T-helper 1 cell treated with Interleukin-12 subunit alpha and Interleukin-12 subunit beta and Interleukin-4 antibody, amounts not matched to agents 30 ng/mL and 1 ng/mL, for 36 hours (primary cell): Measurements from ENCODE around the gene INSR. TPM values are rescaled to one million over a fixed set of nuclear protein-coding genes. Genes with fewer than 3 reads are reported as not detected.
"Not testable (repeated sequence)": the region's sequence is repeated elsewhere in the genome, so short reads cannot be mapped to it uniquely, and the experiment has no call there.

Source experiments
- intact Hi-C: fragments of 100-400 bp; cut with micrococcal nuclease; formaldehyde crosslinking; loops from one replicate; pipeline ENCODE4 v1.15.1; 2024
- total RNA-seq: library from RNA; stranded (reverse); gene quantifications from 2 replicates; pipeline ENCODE4 v1.2.3, GENCODE V29; 2022

The INSR gene
- total RNA-seq, 1 donor from 2014 or later = 0.81 TPM

DNA sequence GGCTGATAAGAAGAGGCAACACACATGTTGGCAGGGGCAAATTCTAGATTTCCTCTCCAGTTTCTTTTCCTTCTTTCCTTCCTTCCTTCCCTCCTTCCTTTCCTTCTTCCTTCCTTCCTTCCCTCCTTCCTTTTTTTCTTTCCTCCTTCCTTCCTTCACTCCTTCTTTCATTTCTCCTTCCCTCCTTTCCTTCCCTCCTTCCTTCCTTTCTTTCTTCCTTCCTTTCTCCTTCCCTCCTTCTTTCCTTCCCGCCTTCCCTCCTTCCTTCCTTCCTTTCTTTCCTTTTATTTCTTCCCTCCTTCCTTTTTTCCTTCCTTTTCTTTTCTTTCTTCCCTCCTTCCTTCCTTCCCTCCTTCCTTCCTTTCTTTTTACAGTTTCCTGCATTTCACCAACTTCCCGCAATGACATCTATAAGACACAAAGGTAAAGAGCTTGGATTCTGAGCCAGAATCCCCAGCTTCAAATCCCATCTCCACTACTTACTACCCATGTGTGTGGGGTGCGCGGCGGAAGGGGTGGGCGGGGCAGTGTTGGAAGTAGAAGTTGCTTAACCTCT is 35.3 kb downstream of the INSR start:
- intact Hi-C loops = no loop called here

DNA sequence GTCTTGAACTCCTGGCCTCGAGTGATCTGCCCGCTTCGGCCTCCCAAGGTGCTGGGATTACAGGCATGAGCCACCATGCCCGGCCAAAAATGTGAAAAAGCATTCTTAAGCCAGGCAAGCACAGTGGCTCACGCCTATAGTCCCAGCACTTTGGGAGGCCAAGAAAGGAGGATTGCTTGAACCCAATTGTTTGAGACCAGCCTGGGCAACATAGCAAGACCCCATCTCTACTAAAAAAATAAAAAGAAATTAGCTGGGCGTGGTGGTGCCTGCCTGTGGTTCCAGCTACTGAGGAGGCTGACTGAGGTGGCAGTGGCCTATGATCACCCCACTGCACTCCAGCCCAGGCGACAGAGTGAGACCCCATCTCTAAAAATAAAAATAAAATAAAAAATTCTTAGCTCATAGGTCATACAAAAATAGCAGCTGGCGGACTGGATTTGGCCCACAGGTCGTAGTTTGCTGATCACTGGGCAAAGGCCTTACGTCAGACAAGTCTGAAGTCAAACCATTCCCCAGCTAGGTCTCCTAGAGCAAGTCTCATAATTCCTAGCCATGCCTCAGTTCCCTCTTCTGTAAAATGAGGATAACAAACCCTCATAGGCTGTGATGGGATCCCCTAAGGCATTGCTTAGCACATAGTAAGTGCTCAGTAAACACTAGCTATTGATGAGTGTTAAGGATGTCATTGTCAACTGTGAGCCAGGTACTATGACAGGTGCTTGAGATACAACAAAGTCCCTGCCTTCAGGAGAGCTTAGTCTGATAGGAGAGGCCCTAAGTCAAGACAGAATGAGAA is 36.0 kb downstream of the INSR start:
- intact Hi-C loops = no loop called here

DNA sequence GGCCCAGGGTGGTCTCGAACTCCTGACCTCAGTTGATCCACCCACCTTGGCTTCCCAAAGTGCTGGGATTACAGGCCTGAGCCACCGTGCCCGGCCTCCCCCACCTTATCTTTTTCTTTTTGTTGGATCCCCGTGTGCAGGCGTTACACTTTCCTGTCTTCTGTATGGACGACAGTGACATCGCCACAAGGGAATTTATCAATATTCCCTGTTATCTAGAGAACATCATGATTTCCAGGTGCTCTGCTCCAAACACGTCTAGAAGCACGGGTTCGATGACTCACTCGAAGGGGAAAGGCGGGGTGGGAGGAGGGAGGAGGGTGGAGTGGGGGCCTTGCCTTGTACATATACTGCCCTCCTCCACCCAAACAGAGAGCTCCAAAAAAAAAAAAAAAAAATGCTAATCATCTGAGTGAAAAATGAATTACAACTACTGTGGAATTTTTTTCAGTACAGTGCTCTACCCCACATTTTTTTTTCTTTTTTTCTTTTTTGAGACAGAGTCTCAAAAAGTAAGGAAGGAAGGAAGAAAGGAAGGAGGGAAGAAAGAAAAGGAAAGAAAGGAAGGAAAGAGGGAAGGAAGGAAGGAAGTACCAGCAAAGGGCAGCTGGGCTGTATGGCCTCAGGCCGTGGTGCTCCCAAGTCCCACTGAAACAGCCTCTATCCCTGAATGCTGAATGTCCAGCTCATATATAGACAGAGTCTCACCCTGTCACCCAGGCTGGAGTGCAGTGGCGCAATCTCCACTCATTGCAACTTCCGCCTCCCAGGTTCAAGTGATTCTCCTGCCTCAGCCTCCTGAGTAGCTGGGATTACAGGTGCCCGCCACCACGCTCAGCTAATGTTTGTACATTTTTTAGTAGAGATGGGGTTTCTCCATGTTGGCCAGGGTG is 36.8 kb downstream of the INSR start:
- intact Hi-C loops = no loop called here

DNA sequence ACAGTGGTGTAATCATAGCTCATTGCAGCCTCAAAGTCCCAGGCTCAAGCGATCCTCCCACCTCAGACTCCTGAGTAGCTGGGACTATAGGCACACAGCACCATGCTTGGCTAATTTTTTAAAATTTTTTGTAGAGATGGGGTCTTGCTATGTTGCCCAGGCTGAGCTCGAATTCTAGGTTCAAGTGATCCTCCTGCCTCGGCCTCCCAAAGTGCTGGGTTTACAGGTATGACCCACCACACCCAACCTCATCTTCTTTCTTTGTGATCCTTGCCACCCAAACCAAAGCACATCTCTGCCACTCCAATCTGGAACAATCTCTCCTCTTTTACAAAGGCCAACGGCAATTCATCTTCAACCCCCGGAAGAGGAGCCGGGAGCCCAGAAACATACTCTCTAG is 38.6 kb downstream of the INSR start:
- intact Hi-C loops = no loop called here

DNA sequence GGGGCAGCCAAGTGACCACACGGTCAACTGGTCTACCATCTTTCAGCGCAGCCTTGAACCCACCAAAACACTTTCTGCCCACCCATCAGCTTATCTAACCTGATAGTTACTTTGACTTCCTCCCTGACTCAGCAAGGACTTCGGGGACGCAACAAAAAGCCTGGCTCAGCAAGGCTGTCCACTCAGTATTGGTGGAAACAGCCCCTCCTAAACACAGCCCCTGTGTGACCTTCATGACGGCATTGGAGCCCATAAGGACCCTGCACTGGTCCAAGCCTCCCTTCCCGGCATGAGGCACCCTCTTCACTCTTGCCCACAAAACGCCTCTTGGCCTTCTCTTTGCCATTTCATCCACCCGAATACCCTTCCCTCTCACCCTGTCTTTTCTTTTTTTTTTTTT is 39.1 kb downstream of the INSR start:
- intact Hi-C loops = no loop called here

DNA sequence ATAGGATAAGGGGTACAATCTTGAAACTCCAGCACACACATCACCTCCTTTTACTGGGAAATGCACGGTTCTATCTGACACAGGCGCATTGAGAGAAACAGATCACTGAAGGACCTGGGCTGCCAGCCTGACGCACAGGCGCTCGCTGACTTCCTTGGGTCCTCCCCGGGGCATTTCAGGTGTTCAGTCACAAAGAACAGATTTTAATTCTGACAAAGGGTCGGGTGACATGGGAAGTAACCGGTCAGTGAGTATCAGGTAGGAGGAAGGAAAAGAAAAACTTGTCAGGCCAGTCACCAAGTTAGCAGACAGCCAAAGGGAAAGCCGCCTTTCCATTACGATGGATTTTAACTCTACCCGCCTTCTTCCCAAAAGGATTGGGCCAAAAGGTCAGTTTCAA is 39.6 kb downstream of the INSR start:
- intact Hi-C loops = no loop called here

DNA sequence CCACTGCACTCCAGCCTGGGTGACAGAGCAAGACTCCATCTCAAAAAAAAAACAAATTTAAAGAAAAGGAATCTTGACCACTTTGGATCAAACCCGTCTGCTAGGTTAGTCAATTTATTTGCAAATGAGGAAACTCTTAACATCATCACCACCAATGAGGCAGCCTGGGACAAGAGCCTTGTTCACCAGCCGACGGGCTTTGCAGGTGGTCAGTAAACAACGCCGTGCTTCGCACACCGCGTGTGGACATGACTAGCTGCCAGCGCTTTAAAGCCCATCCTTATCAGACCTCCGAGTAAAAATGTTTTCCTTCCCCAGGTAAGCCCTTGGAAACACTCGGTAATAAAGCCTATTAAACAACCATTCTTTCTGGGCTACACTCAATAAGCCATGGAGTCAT is 41.9 kb downstream of the INSR start:
- intact Hi-C loops = no loop called here

DNA sequence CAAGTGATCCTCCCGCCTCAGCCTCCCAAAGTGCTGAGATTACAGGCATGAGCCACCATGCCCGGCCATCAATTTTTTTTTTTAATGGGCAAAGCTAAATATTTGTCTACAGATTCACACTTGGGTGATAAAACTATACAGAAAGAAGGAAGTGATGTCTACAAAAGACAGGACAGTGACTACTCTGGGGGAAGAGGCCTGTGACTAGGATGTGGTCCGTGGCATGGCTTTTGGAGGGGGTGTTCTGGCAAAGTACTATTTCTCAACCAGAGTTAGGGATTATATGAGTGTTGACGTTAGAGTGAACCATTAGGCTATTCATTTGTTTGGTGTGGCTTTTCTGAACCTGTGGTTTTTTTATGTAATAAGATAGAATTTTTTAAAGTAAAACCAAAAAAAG is 42.7 kb downstream of the INSR start:
- intact Hi-C loops = no loop called here

DNA sequence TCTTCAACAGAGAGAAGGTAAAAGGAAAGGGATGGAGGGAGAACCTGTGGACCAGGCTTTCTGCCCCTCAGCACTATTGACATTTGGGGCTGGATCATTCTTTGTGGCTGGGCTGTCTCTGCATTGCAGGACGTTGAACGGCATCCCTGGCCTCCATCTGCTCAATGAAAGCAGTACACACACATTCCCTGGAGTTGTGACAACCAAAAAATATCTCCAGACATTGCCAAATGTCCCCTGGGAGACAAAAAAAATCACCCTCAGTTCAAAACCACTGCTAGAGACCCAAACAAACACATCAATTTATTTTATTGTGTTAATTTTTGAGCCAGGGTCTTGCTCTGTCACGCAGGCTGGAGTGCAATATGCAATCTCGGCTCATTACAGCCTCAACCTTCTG is 43.3 kb downstream of the INSR start:
- intact Hi-C loops = no loop called here

DNA sequence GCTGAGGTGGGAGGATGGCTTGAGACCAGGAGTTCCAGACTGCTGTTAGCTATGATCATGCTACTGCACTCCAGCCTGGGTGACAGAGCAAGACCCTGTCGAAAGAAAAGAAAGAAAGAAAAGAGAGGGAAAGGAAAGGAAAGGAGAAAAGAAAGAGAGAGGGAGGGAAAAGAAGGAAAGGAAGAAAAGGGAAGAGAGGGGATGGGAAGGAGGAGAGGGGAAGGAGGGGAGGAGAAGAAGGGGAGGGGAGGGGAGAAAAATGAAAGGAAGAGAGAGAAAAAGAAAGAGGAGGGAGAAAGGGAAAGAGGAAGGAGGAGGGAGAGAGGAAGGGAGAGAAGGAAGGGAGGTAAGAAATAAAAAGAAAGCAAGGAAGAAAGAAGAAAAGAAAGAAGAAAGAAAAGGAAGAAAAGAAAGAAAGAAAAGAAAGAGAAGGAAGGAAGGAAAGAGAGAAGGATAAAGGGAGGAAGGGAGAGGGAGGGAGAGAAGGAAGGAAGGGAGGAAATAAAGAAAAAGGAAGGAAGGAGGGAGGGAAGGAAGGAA is 44.1 kb downstream of the INSR start:
- intact Hi-C loops = no loop called here

DNA sequence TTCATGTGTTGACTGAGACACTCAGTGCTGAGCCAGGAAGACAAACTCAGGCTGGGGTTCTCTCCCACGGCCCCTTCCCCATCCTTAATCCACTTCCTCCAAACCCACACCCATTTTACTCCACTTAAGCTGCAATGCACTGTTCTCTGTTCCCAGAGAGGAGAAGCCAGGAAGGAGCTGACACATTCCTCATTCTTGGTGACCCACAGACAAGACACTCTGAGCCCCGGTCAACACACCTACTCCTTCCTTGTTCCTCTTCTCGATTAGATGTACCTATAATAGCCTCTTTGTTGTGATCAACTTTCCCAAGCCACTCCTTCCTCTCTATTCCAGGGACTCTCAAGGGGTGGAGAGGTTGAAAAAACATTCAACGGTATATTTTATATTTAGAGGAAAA is 47.1 kb downstream of the INSR start:
- intact Hi-C loops = no loop called here

DNA sequence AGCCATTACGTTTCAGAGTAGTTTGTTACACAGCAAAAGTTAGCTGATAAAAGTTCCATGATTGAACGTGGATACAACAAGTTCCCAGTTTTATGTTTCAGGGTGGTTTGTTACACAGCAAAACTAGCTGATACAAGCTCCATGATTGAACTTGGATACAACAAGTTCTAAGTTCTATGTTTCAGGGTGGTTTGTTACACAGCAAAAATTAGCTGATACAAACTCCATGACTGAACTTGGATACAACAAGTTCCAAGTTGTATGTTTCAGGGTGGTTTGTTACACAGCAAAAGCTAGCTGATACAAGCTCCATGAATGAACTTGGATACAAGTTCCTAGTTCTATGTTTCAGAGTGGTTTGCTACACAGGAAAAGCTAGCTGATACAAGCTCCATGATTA is 47.6 kb downstream of the INSR start:
- intact Hi-C loops = no loop called here

DNA sequence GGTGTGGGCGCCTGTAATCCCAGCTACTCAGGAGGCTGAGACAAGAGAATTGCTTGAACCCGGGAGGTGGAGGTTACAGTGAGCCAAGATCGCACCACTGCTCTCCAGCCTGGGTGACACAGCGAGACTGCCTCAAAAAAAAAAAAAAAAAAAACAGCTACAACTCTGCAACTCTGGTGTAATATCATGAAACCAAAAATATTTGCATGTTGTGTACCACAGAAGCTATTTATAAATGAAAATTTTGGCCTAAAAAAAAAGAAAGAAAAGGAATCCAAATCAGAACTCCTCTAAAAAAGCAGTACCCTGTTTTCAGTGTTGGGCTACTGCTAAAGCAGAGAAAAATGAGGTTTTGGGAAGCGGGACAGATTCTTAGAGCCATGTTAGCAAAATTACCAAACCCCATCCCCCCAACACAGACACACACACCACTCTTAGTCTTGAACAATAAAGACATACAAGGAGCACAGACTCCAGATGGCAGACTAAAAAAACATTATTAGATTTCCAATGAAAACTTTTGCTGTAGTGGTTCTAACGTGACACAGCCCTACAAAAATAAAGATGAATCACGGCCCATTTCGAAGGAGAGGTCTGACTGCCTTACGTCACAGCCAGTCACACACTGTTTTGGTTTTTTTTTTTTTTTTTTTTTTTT is 51.5 kb downstream of the INSR start:
- intact Hi-C loops = no loop called here

DNA sequence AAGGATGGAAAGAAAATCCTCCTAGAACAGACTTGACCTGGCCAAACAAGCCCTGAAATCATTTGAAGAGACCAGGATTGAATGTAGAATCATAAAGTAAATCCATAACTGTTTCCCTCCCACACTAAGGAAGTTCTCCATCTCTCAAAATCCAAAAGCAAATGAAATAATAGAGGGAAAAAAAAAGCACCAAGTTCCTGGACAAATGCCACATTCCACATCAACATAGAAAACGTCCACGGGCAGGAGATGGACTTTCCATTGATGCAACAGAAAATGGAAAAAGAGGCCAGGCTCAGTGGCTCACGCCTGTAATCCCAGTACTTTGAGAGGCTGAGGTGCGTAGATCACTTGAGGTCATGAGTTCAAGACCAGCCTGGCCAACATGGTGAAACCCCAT is 56.2 kb downstream of the INSR start:
- intact Hi-C loops = no loop called here

DNA sequence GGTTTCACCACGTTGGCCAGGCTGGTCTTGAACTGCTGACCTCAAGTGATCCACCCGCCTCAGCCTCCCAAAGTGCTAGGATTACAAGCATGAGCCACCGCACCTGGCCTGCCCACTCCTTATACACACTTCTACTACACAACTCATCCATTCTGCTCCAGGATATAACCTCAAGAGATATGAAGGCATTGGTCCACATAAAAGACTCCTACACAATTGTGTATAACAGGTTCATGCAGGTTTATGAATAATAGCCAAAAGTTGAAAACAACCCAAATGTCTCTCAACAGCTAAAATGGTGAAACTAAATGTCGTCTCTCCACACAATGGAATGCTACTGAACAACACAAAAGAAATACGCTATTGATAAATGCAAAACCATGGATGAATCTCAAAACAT is 58.1 kb downstream of the INSR start:
- intact Hi-C loops = no loop called here

DNA sequence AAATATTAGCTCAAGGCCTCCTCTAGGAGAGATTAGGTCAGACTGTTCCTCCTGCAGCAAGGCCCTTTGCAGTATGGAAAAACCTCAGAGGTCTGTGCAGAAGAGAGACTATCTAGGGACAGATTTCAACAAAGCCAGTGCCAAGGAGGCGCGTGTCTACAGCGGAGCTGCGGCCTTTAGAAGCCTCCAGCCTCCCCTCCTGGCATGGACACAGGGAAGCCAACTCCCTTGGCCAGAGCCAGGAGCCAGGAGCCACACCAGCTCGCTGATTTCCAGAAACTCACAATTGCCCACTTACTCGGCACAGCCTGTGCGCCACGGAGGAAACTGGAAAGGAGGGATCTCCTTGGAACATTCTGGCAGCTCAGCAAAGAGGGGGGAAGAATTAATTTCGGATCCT is 63.4 kb downstream of the INSR start:
- intact Hi-C loops = no loop called here

DNA sequence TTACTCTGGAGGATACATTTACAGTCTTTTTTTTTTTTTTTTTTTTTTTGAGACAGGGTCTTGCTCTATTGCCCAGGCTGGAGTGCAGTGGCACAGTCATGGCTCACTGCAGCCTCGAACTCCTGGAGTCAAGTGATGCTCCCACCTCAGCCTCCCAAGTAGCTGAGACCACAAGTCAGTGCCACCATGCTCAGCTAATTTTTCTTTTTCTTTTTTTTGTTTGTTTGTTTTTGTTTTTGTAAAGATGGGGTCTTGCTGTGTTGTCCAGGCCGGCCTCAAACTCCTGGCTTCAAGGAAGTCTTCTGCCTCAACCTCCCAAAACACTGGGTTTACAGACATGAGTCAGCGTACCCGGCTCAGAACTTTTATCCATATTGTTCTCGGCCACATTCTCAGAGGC is 64.5 kb downstream of the INSR start:
- intact Hi-C loops = no loop called here

DNA sequence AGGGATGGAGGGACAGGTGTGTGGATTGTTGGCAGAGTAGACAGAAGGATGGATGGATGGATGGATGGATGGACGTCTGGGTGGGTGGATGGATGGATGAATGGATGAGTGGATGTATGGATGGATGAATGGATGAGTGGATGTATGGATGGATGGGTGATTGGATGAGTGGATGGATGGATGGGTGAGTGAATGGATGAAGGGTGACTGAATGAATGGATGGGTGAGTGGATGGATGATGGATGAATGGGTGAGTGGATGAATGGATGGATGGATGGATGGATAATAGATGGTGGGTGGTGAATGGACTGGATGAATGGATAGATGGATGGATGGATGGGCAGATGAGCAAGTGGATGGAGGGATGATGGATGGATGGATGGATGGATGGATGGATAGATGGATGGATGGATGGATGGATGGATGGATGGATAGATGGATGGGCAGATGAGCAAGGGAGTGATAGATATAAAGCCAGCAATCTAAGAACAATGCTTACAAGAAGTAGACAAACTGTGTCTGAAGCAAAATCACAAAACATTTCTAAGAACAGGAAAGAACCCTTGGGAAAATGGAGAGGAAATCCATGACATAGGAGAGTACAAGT is 65.2 kb downstream of the INSR start:
- intact Hi-C loops = no loop called here

DNA sequence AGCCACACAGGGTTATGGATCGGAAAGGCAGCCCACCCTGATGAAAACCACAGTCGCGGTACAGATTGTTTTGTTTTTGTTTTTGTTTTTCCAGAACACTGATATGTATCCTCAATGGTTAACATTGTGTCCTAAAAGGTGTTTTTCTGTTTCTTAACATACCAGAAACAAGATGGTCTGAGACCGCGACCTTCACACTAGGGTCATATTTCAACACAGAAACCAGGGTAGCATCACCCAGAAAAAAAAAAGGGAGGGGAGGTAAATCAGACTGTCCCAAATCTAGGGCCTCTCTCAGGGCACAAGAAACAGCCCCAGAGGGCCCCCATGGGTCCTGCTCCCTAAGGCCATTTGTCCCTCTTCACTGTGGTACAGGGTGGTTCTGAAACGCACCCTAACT is 66.5 kb downstream of the INSR start:
- intact Hi-C loops = no loop called here

DNA sequence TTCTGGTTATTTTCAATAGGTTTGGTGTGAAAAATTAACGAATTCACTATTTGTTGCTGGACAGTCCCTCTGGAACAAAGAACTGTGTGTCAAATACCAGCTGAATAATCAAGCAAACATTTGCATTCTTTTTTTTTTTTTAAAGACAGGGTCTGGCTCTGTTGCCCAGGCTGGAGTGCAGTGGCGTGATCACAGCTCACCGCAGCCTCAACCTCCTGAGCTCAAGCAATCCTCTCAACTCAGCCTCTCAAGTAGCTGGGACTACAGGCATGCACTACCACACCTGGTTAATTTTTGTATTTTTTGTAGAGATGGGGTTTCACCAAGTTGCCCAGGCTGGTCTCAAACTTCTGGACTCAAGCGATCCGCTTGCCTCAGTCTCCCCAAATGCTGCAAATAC is 67.1 kb downstream of the INSR start:
- intact Hi-C loops = not testable (repeated sequence)

DNA sequence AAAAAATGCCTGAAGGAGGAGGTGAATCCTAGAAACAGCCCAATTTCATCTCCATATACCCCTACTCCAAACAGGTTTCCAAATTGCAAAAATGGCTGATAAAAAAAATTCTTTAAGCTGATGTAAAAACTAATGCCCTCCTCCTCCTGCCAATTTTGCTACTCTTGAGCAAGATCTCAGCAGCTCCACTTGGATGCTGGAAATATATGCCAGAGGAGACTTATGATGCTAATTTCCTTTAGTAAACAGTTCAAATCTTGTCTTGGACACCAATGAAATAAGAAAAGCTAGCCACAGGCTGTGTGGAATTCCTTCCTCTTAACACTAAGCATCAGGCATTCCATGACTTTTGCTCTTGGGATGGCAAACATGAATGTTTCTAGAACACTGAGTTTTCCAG is 67.5 kb downstream of the INSR start:
- intact Hi-C loops = no loop called here
